HEK293T (cell line): ENCODE results near the gene HACD1.
"Not testable (repeated sequence)": the region's sequence is repeated elsewhere in the genome, so short reads cannot be mapped to it uniquely, and the experiment has no call there.

Experiments used
- CTCF ChIA-PET: fragments of 350-600 bp; formaldehyde crosslinking; extraction: SDS; loops from one replicate; lab custom pipeline; 2021; ENCODE audit warnings: antibody characterized with exemption, inconsistent platforms; lab: Yijun Ruan, JAX
- POLR2A ChIA-PET: fragments of 350-600 bp; formaldehyde crosslinking; extraction: SDS; loops from one replicate; lab custom pipeline; 2020; ENCODE audit warnings: antibody characterized with exemption, inconsistent platforms; lab: Yijun Ruan, JAX
- DNase-seq: peaks from one replicate; pipeline ENCODE4 v3.0.0; 2012; ENCODE audit warnings: mixed read lengths; ENCODE audit errors: extremely low spot score
- ARNT ChIP-seq: fragments of 450-650 bp; IDR thresholded peaks from 2 replicates; pipeline ENCODE4 v1.6.1; 2017; ENCODE audit warnings: mild to moderate bottlenecking
- BHLHE40 ChIP-seq: fragments of 450-650 bp; IDR thresholded peaks from 2 replicates; pipeline ENCODE4 v1.6.1; 2016; ENCODE audit warnings: mild to moderate bottlenecking, moderate library complexity, borderline replicate concordance
- CTBP1 ChIP-seq: fragments of 450-650 bp; IDR thresholded peaks from 2 replicates; pipeline ENCODE4 v1.6.1; 2016; ENCODE audit warnings: borderline replicate concordance
- ELF4 ChIP-seq: fragments of 450-650 bp; IDR thresholded peaks from 2 replicates; pipeline ENCODE4 v1.6.1; 2017; ENCODE audit warnings: antibody characterized with exemption
- FOXA1 ChIP-seq: fragments of 450-650 bp; IDR thresholded peaks from 2 replicates; pipeline ENCODE4 v1.6.1; 2016; ENCODE audit warnings: mild to moderate bottlenecking
- FOXK2 ChIP-seq: fragments of 450-650 bp; IDR thresholded peaks from 2 replicates; pipeline ENCODE4 v1.6.1; 2016; ENCODE audit warnings: mild to moderate bottlenecking
- FOXM1 ChIP-seq: fragments of 450-650 bp; IDR thresholded peaks from 2 replicates; pipeline ENCODE4 v1.6.1; 2017; ENCODE audit warnings: mild to moderate bottlenecking, borderline replicate concordance
- HDGF ChIP-seq: fragments of 450-650 bp; IDR thresholded peaks from 2 replicates; pipeline ENCODE4 v1.6.1; 2017; ENCODE audit warnings: antibody characterized with exemption, borderline replicate concordance
- L3MBTL2 ChIP-seq: fragments of 450-650 bp; conservative IDR thresholded peaks from 2 replicates; pipeline ENCODE4 v1.6.1; 2016; ENCODE audit warnings: mild to moderate bottlenecking
- LEF1 ChIP-seq: fragments of 450-650 bp; IDR thresholded peaks from 2 replicates; pipeline ENCODE4 v1.6.1; 2017; ENCODE audit warnings: mild to moderate bottlenecking, borderline replicate concordance
- NFRKB ChIP-seq: fragments of 450-650 bp; IDR thresholded peaks from 2 replicates; pipeline ENCODE4 v1.6.1; 2016; ENCODE audit warnings: mild to moderate bottlenecking, moderate library complexity
- SP1 ChIP-seq: fragments of 450-650 bp; IDR thresholded peaks from 2 replicates; pipeline ENCODE4 v1.6.1; 2017
- SUZ12 ChIP-seq: fragments of 450-650 bp; IDR thresholded peaks from 2 replicates; pipeline ENCODE4 v1.6.1; 2016; ENCODE audit warnings: mild to moderate bottlenecking
- TARDBP ChIP-seq: fragments of 450-650 bp; IDR thresholded peaks from 2 replicates; pipeline ENCODE4 v1.6.1; 2016
- ZNF384 ChIP-seq: fragments of 450-650 bp; IDR thresholded peaks from 2 replicates; pipeline ENCODE4 v1.6.1; 2016
- TF ChIP-seq, protein P1 (sequence below): fragments of 450-650 bp; IDR thresholded peaks from 2 replicates; pipeline ENCODE4 v1.6.1; 2016

The HACD1 gene

GRCh38 chr10:17644485-17644943 is 27.3 kb upstream of the HACD1 start:
- TF ChIP-seq, protein P1, sequence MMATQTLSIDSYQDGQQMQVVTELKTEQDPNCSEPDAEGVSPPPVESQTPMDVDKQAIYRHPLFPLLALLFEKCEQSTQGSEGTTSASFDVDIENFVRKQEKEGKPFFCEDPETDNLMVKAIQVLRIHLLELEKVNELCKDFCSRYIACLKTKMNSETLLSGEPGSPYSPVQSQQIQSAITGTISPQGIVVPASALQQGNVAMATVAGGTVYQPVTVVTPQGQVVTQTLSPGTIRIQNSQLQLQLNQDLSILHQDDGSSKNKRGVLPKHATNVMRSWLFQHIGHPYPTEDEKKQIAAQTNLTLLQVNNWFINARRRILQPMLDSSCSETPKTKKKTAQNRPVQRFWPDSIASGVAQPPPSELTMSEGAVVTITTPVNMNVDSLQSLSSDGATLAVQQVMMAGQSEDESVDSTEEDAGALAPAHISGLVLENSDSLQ = no peak
- TF ChIP-seq FOXK2 = no peak
- TF ChIP-seq SP1 = no peak
- TF ChIP-seq NFRKB = no peak
- no peak for TF ChIP-seq ELF4
- no peak for TF ChIP-seq TARDBP
- TF ChIP-seq SUZ12 = no peak
- no peak for TF ChIP-seq CTBP1
- TF ChIP-seq L3MBTL2 = no peak; the same call in 1 of the 2 replicates
- no peak for TF ChIP-seq LEF1
- TF ChIP-seq ZNF384 = no peak
- TF ChIP-seq HDGF = no peak
- no peak for TF ChIP-seq ARNT
- no peak for TF ChIP-seq BHLHE40
- TF ChIP-seq FOXM1 = no peak
- no peak for TF ChIP-seq FOXA1
- ChIA-PET POLR2A (interaction anchor here (1.0 to 3.0 kb wide), 17 partner anchors 9 to 190 kb away, joined by 3 to 46 read pairs (median 5); partner anchors contain the start of genes HACD1 and ST8SIA6), CTCF (interaction anchor here (0.6 kb wide), 1 partner anchor 11 kb away, joined by 3 read pairs; no protein-coding TSS in a partner anchor)
- DNase-seq = peak; percentile 31

DNA sequence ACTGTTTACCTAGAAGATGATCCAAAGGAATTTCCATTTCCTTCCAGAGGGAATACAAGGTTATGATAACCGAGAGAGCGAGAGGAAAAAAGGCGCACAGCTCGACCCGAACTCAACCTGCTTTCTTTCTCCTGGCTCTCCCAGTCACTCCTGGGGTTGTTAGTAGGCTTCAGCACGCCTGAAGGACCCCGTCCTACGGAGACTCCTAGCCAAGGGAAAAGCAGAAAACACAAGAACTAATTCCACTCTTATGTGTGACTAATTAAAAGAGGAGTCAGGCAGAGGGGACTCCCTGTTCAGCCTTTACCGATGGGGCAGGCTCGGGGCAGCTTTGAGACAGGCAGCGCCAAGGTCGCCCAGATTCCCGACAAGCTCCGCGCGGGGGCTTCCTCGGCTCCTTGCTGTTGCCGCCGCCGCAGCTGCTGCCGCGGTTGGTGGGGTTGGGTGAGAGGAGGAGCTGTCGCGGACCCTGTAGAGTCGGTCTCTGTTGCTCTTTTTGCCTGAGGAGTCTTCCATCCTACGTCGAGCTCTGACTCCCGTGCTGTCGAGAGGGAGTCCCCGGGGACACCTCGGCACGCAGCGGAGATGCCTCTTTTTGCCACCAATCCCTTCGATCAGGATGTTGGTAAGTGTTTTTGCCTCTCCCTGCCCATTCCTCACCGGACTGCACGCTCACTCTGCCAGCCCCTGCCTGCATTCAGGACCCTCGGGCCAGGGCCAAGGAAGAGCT is 26.7 kb upstream of the HACD1 start, which contains the start of gene STAM:
Gene STAM, plus strand, starts transcription at position 397 of the 730 bp plus-strand sequence. Its CDS starts 189 bp downstream, at position 586.
- TF ChIP-seq ARNT = no peak
- TF ChIP-seq L3MBTL2 = peak; percentile 39
- peak; percentile 41 for TF ChIP-seq ELF4
- TF ChIP-seq, protein P1 = peak; percentile 39; the same call in 1 of the 2 replicates
- DNase-seq = peak; percentile 87
- CTCF ChIA-PET = interaction anchor here (0.6 kb wide), 1 partner anchor 12 kb away, joined by 3 read pairs; no protein-coding TSS in a partner anchor
- POLR2A ChIA-PET = interaction anchor here (0.7 to 3.0 kb wide), 22 partner anchors 9 to 529 kb away, joined by 3 to 46 read pairs (median 4); partner anchors contain the start of genes HACD1 and ST8SIA6

- CTCF ChIA-PET = no interaction called here
Measured at GRCh38 chr10:17643339-17643754, 26.2 kb upstream of the HACD1 start.

DNA sequence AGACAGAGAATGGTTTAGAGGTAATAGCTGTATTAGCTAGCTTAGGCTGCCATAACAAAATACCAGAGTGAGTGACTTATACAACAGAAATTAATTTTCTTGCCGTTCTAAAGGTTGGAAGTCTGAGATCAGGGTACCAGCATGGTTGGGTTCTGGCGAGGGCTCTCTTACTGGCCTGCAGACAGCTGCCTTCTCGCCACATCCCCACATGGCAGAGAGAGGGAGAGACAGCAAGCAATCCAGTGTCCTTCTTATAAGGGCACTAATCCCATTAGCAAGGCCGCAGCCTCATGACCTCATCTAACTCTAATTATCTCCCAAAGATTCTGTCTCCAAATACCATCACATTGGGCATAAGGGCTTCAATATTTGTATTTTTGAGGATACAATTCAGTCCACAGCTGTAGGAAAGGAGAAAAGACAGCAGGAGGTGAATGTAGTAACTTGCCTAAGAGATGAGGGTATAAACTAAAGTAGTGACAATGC is 23.2 kb upstream of the HACD1 start:
- no peak for TF ChIP-seq HDGF
- no peak for TF ChIP-seq FOXA1
- TF ChIP-seq SP1 = no peak
- TF ChIP-seq CTBP1 = no peak
- ChIA-PET CTCF (no interaction called here), POLR2A (no interaction called here)
- no peak for DNase-seq

More at GRCh38 chr10:17643339-17643754, 26.2 kb upstream of the HACD1 start:
- DNase-seq = peak; percentile 58
- TF ChIP-seq SUZ12 (no peak), FOXA1 (no peak), ELF4 (no peak), FOXM1 (no peak), LEF1 (no peak), NFRKB (no peak), SP1 (no peak), CTBP1 (no peak), HDGF (no peak), BHLHE40 (no peak)
- TF ChIP-seq, protein P1 = no peak
- POLR2A ChIA-PET = interaction anchor here (0.7 to 3.0 kb wide), 14 partner anchors 8 to 528 kb away, joined by 3 to 46 read pairs (median 4); partner anchors contain the start of genes HACD1 and ST8SIA6

DNA sequence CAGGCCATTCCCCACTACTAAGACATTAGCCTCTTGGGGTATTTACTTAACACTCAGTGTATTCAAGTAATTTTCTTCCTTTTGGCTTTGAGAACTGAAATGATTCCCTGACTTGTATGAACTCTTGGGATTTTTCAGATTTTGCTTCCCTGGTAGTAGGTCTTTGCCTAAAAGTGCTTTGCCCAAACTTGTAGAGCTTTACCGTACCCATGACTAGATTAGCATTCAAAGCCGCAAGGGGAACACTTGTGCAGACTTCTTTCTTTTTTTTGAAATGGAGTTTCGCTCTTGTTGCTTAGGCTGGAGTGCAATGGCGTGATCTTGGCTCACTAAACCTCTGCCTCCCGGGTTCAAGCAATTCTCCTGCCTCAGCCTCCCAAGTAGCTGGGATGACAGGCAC is 20.7 kb upstream of the HACD1 start:
- no peak for TF ChIP-seq CTBP1
- TF ChIP-seq BHLHE40 = no peak
- no peak for TF ChIP-seq NFRKB
- no peak for TF ChIP-seq LEF1
- TF ChIP-seq FOXK2 = no peak
- no peak for TF ChIP-seq L3MBTL2
- TF ChIP-seq HDGF = no peak
- TF ChIP-seq, protein P1 = no peak
- ChIA-PET CTCF (no interaction called here), POLR2A (no interaction called here)
- DNase-seq = no peak

GRCh38 chr10:17633353-17633752 is 16.2 kb upstream of the HACD1 start:
- CTCF ChIA-PET = no interaction called here
- TF ChIP-seq SP1 (no peak), CTBP1 (no peak), TARDBP (no peak), ELF4 (no peak), SUZ12 (no peak), L3MBTL2 (no peak)
- DNase-seq = no peak
- POLR2A ChIA-PET = no interaction called here

GRCh38 chr10:17632590-17632989 is 15.4 kb upstream of the HACD1 start:
- POLR2A ChIA-PET = interaction anchor here (0.6 kb wide), 1 partner anchor 13 kb away, joined by 3 read pairs; no protein-coding TSS in a partner anchor
- DNase-seq, CTCF ChIA-PET: not testable (repeated sequence)
